D721Med (cell line): Measurements from ENCODE around the gene RANGAP1.

Experiments used
- DNase-seq: peaks from one replicate; pipeline ENCODE4 v3.0.0; 2011; ENCODE audit warnings: low spot score; ENCODE audit not compliant: insufficient read length
- FAIRE-seq: peaks from 2 replicates; lab custom pipeline; 2011; peaks lifted over from hg19 to GRCh38; lab: Jason Lieb, UNC
- CTCF ChIP-seq: IDR thresholded peaks from 2 replicates; pipeline ENCODE4 v1.5.1; 2012; ENCODE audit warnings: mild to moderate bottlenecking, control low read depth; ENCODE audit not compliant: insufficient read depth; ENCODE audit errors: missing control alignments

RANGAP1 gene

GRCh38 chr22:41308544-41308947, 22.6 kb upstream of the RANGAP1 start:
- TF ChIP-seq CTCF, result no peak
- DNase-seq, result no peak
- FAIRE-seq, result no peak

GRCh38 chr22:41308054-41308453, 22.1 kb upstream of the RANGAP1 start:
- no peak for TF ChIP-seq CTCF
- DNase-seq (no peak), FAIRE-seq (no peak)

- TF ChIP-seq CTCF, result no peak
- no peak for DNase-seq
- FAIRE-seq, result no peak
Measured at GRCh38 chr22:41305646-41306045, 19.7 kb upstream of the RANGAP1 start.

DNA sequence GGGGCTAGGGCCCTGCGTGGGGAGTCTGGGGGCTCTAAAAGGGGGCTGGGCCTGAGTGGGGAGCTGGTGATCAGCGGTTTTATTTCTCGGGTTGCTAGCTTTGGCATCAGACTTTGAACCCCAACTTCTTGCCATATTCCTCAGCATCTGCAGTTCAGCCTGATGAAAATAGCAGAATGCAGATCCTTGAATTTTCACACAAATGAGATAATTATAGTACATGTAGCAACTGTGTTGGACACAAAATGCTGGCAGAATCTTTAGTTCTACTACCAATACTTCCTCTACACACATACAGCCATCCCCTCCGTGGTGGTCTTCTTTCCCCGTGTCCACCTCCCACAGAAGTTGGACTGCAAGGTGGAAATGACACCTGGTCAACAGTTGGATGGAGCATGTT, 16.8 kb upstream of the RANGAP1 start:
- no peak for TF ChIP-seq CTCF
- no peak for FAIRE-seq
- DNase-seq, result no peak

DNA sequence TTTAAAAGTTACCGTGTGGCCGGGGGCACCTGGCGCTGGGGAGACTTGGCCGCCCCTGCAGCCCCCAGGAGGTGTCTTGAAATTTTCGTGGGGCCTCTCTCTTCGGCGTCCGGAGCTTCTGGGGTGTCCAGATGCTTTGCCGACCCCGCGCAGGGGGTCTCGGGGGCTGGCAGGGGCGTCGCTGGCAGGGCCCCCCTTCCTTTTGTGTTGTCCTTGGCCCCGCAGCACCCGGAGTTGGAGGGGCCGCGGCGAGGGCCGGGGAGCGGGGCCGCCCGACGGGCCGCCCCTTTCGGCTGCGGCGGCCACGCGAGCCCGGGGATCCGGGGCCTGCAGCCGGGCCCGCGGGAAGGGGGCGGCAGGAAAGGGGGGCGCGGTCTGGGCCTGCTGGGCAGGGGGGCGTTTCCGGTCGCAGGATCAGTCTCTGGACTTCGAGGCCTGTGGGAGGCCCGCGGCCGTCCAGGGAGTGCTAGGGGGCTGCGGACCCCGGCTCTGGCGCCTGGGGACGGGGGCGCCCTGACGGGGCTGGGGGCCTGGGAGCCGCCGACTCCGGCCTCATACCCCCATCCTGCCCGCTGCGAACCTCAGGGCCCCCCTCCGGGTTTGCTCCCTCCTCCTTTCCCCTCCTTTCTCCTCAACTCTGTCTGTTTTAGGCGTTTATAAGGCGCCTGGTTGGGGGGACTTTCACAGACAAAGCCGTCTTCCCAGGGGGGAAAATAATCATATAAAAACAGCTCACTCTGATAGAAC, 16.2 kb upstream of the RANGAP1 start:
- DNase-seq (no peak), FAIRE-seq (no peak)
- no peak for TF ChIP-seq CTCF

DNA sequence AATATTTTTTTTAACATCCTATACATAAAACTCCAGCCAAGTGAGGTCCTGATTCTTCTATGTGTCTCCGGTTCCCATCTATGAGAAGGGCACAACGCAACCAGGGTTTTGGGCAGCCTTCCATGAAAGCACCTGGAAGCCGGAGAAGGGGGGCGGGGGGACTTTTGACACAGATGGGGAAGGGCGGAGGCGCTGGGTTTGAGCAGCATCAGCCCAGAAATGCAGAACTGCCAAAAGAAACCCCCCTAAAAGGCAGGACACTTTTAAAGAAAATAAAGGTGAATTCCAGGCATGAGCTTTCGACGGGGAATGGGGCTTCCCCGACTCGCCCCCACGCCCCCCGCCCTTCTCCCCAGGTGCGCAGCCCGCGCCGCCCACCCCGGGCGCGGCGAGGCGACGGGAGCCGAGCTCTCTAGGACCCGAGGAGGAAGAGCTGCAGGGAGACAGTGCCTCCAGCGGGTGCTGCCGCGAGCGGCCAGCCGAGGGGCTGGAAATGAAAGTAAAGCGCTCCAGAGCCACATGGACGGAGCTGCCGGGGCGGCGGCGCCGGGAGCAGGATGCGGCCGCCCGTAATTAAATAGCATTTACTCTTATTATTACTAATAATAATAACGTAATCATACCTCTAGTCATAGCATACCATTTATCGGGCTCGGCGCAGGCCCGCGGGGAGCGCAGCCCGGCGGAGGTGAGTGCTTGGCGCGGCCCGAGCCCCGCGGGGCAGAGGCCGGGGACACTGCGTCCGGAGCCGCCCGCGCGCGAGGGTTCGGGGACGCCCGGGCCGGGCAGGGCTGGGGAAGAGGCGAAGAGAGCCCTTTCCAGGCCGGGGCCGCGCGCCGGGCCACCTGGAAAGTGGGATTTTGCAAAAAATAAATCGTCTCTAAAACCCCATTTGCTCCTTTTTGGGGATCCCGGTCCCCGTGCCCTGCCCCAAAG, 15.4 kb upstream of the RANGAP1 start, which contains the start of gene ZC3H7B:
Gene ZC3H7B (plus strand): TSS at position 441 of the 936 bp plus-strand sequence. CDS start 19,136 bp downstream, outside the sequence.
- DNase-seq (peak; percentile 66), FAIRE-seq (no peak)
- TF ChIP-seq CTCF, result peak; percentile 41
